Upper lobe of left lung (tissue), 6 donors: ENCODE measurements around the gene CLSTN3. TPM values are rescaled to one million over a fixed set of nuclear protein-coding genes. Genes with fewer than 3 reads are reported as not detected.

ENCODE experiments used
- ATAC-seq, 2 donors: fragments of 200-7000 bp; cut with Tn5 transposase; one replicate each; pipeline ENCODE4 v1.9.1; 2022; ENCODE audit warnings: mild to moderate bottlenecking in 2 of 2, moderate library complexity in 2 of 2; ENCODE audit not compliant: low FRiP score in 2 of 2
- DNase-seq, 2 donors: peaks; one replicate each; pipeline ENCODE4 v3.0.0-alpha.2; 2019 to 2020
- H3K27ac ChIP-seq, 4 donors: fragments of 200-600 bp; sonication (generic); one replicate each; pipeline ENCODE4 v1.5.1; 2016 to 2019
- H3K27me3 ChIP-seq, 4 donors: fragments of 200-600 bp; sonication (generic); one replicate each; pipeline ENCODE4 v1.5.1; 2017 to 2019
- H3K36me3 ChIP-seq, 4 donors: fragments of 200-600 bp; sonication (generic); one replicate each; pipeline ENCODE4 v1.5.1; 2016 to 2019
- H3K4me1 ChIP-seq, 4 donors: fragments of 200-600 bp; sonication (generic); one replicate each; pipeline ENCODE4 v1.5.1; 2018 to 2019
- H3K4me3 ChIP-seq, 4 donors: fragments of 200-600 bp; sonication (generic); one replicate each; pipeline ENCODE4 v1.5.1; 2017 to 2019; ENCODE audit warnings: mild to moderate bottlenecking in 2 of 4, moderate library complexity in 1 of 4
- H3K9me3 ChIP-seq, 4 donors: fragments of 200-600 bp; sonication (generic); one replicate each; pipeline ENCODE4 v1.5.1; 2018 to 2019
- EP300 ChIP-seq, 4 donors: sonication (generic); formaldehyde crosslinking; IDR thresholded peaks; one replicate each; pipeline ENCODE4 v1.5.1; 2017; ENCODE audit warnings: antibody characterized with exemption in 4 of 4, control low read depth in 2 of 4
- POLR2A ChIP-seq, 4 donors: fragments of 450-650 bp; IDR thresholded peaks; one replicate each; pipeline ENCODE4 v1.5.1; 2016 to 2017; ENCODE audit warnings: antibody characterized with exemption in 4 of 4, mild to moderate bottlenecking in 2 of 4
- POLR2AphosphoS5 ChIP-seq, 2 donors: sonication (generic); formaldehyde crosslinking; IDR thresholded peaks; one replicate each; pipeline ENCODE4 v1.5.1; 2017; ENCODE audit warnings: antibody characterized with exemption in 2 of 2
- WGBS, 2 donors: methylation state at CpG; one replicate each; pipeline ENCODE4 v1.1.5; 2017 to 2018; 5-methylcytosine and 5-hydroxymethylcytosine counted together
- total RNA-seq, 6 donors: library from RNA; depleted of rRNA in 4 of 6; stranded (reverse); fragments of >200 nt in 4 of 6; gene quantifications; one replicate each; pipeline versions ENCODE4 v1.1.0 to v1.2.1, GENCODE V29; 2016 to 2021
- TF ChIP-seq, protein P1 (sequence below), 6 experiments: fragments of 450-650 bp in 4 of 6; fragments of 200-600 bp in 2 of 6; sonication (generic) in 2 of 6; IDR thresholded peaks; one replicate each; pipeline ENCODE4 v1.5.1; 2016 to 2019; ENCODE audit warnings: antibody characterized with exemption in 6 of 6
- donor health status: DM: no; HTN: no; CAD: no; lungs with moderate emphysema.
- donor health status: DM: no; HTN: yes; CAD: no; lungs with severe emphysema.

The CLSTN3 gene
- total RNA-seq, 6 donors from 2014 or later = 14.4 to 111 (median 39.0) TPM

GRCh38 chr12:7116196-7116595 is 14.0 kb upstream of the CLSTN3 start:
- no peaks in the 10 kb centered on the region for H3K27me3 ChIP-seq
- WGBS, 2 donors = 91 to 92% methylated on average over 3 of the region's 3 CpGs
- no peak for TF ChIP-seq POLR2A (IDR thresholded peaks at IDR 0.05)
- ATAC-seq (no peak), DNase-seq (no peak)
- no peak overlapping the region for H3K4me3 ChIP-seq
- no peaks in the 10 kb centered on the region for H3K9me3 ChIP-seq
- no peak overlapping the region for H3K27ac ChIP-seq
- H3K36me3 ChIP-seq = peaks cover 0 to 32% (median 4%) of the 10 kb centered on the region in 4 donors
- peaks cover 0 to 7% (median 6%) of the 10 kb centered on the region in 4 donors for H3K4me1 ChIP-seq

GRCh38 chr12:7116916-7117315 is 13.3 kb upstream of the CLSTN3 start:
- WGBS, 2 donors = 82 to 98% methylated on average over 7 to 9 of the region's 9 CpGs
- Histone ChIP-seq H3K36me3 (peaks cover 0 to 26% (median 4%) of the 10 kb centered on the region in 4 donors), H3K27me3 (no peaks in the 10 kb centered on the region), H3K4me1 (peaks cover 0 to 7% (median 6%) of the 10 kb centered on the region in 4 donors), H3K27ac (no peak overlapping the region), H3K4me3 (no peak overlapping the region), H3K9me3 (no peaks in the 10 kb centered on the region)
- no peak for TF ChIP-seq EP300 (IDR thresholded peaks at IDR 0.05)
- TF ChIP-seq POLR2AphosphoS5 (IDR thresholded peaks at IDR 0.05) = no peak
- no peak for TF ChIP-seq POLR2A (IDR thresholded peaks at IDR 0.05)
- TF ChIP-seq, protein P1, sequence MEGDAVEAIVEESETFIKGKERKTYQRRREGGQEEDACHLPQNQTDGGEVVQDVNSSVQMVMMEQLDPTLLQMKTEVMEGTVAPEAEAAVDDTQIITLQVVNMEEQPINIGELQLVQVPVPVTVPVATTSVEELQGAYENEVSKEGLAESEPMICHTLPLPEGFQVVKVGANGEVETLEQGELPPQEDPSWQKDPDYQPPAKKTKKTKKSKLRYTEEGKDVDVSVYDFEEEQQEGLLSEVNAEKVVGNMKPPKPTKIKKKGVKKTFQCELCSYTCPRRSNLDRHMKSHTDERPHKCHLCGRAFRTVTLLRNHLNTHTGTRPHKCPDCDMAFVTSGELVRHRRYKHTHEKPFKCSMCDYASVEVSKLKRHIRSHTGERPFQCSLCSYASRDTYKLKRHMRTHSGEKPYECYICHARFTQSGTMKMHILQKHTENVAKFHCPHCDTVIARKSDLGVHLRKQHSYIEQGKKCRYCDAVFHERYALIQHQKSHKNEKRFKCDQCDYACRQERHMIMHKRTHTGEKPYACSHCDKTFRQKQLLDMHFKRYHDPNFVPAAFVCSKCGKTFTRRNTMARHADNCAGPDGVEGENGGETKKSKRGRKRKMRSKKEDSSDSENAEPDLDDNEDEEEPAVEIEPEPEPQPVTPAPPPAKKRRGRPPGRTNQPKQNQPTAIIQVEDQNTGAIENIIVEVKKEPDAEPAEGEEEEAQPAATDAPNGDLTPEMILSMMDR (IDR thresholded peaks at IDR 0.05) = no peak
- no peak for DNase-seq
- ATAC-seq = no peak

GRCh38 chr12:7117670-7118069 is 12.5 kb upstream of the CLSTN3 start:
- DNase-seq (no peak), ATAC-seq (no peak)
- 91 to 97% methylated on average over 3 of the region's 3 CpGs for WGBS, 2 donors

DNA sequence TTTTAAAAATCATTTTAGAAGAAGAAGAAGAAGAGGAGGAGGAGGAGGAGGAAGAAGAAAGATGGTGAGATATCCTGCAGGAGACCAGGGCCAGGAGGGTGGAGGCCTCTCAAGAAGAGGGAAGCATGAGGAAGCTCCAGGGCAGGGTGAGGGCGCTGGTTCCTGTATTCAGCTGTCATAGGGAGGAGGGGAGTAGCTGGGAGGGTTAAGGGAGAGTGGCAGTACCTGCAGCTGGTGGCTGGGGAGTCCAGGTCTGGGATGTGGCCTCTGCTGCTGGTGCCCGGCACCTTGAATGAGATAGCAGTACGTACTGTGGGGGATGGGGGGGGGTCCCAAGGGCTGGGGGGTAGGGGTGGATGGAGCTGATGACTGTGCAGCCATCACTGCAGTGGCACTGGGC is 11.3 kb upstream of the CLSTN3 start:
- 81 to 87% methylated on average over 2 to 3 of the region's 3 CpGs for WGBS, 2 donors
- no peaks in the 10 kb centered on the region for H3K27me3 ChIP-seq
- H3K36me3 ChIP-seq = peaks cover 0 to 26% (median 4%) of the 10 kb centered on the region in 4 donors
- peaks cover 0 to 5% (median 4%) of the 10 kb centered on the region in 4 donors for H3K4me1 ChIP-seq
- no peak for ATAC-seq
- TF ChIP-seq EP300 (IDR thresholded peaks at IDR 0.05) (no peak), POLR2AphosphoS5 (IDR thresholded peaks at IDR 0.05) (no peak), POLR2A (IDR thresholded peaks at IDR 0.05) (no peak)
- TF ChIP-seq, protein P1 (IDR thresholded peaks at IDR 0.05) = no peak
- no peaks in the 10 kb centered on the region for H3K9me3 ChIP-seq
- DNase-seq = no peak
- no peak overlapping the region for H3K4me3 ChIP-seq
- H3K27ac ChIP-seq = no peak overlapping the region

More at GRCh38 chr12:7117670-7118069, 12.5 kb upstream of the CLSTN3 start:
- Histone ChIP-seq H3K27ac (no peak overlapping the region), H3K27me3 (no peaks in the 10 kb centered on the region), H3K9me3 (no peaks in the 10 kb centered on the region), H3K4me3 (no peak overlapping the region), H3K4me1 (peaks cover 0 to 10% (median 6%) of the 10 kb centered on the region in 4 donors), H3K36me3 (peaks cover 0 to 26% (median 4%) of the 10 kb centered on the region in 4 donors)
- no peak for TF ChIP-seq POLR2A (IDR thresholded peaks at IDR 0.05)
- TF ChIP-seq EP300 (IDR thresholded peaks at IDR 0.05) = no peak
- TF ChIP-seq, protein P1 (IDR thresholded peaks at IDR 0.05) = no peak
- no peak for TF ChIP-seq POLR2AphosphoS5 (IDR thresholded peaks at IDR 0.05)

DNA sequence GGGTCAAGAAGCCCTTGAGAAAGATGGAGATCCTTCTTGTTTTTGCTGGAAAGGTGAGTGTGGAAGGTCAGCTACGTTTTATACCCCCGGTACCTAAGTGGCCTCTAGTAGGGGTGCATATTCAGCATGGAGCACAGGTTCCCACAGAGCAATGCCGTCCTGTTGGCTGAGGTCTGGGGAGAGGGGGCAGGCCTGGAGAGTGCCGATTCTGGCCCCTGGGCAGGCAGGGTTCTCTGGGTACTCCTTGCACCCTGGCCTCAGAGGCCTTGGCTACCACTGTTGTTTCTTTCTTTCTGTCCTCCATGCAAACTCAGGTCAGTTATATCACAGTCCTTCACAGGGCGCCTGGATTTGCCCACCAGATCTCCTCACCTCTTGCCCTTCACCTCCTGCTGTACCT is 10.0 kb upstream of the CLSTN3 start:
- WGBS, 2 donors = 90 to 96% methylated on average over 3 to 5 of the region's 5 CpGs
- no peak for DNase-seq

More for the DNA sequence above, 10.0 kb upstream of the CLSTN3 start:
- TF ChIP-seq, protein P1 (IDR thresholded peaks at IDR 0.05) = no peak
- TF ChIP-seq EP300 (IDR thresholded peaks at IDR 0.05) (no peak), POLR2AphosphoS5 (IDR thresholded peaks at IDR 0.05) (no peak), POLR2A (IDR thresholded peaks at IDR 0.05) (no peak)
- Histone ChIP-seq H3K4me3 (no peak overlapping the region), H3K9me3 (no peaks in the 10 kb centered on the region), H3K27me3 (no peaks in the 10 kb centered on the region), H3K27ac (no peak overlapping the region), H3K36me3 (peaks cover 0 to 17% (median 2%) of the 10 kb centered on the region in 4 donors), H3K4me1 (peaks cover 0 to 5% (median 4%) of the 10 kb centered on the region in 4 donors)
- ATAC-seq = no peak
